ENCODE results near the gene SUSD3.

SUSD3 gene

DNA sequence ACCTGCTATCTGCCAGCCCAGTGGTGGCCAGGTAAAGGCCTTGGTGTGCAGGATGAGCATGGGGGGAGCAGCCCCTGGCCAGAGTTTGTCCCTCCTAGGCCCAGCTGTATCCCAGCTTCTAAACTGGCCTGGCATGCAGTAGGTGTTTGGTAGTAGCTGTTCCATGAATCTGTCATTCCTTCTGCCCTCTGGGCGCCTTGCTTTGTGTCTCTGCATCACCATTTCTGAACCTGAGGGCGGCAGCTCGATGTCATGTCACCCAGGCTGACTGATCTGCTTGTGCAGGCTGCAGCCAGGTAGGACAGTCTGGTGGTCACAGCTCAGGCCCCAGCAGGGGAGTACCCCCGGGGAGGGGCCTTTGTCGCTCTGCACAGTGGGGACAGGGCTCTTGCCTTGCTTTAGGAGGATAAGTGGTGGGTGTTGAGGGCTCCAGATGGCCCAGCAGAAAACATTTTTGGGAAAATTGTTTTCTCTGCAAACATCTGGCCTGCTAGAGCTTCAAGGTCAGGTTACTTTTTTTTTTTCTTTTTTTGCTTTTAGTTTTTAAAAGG lies 4.6 kb upstream of the SUSD3 start:
- no peak for DNase-seq

GRCh38 chr9:93054758-93055704 lies 3.5 kb upstream of the SUSD3 start:
- DNase-seq = peak; percentile 15 to 42

DNA sequence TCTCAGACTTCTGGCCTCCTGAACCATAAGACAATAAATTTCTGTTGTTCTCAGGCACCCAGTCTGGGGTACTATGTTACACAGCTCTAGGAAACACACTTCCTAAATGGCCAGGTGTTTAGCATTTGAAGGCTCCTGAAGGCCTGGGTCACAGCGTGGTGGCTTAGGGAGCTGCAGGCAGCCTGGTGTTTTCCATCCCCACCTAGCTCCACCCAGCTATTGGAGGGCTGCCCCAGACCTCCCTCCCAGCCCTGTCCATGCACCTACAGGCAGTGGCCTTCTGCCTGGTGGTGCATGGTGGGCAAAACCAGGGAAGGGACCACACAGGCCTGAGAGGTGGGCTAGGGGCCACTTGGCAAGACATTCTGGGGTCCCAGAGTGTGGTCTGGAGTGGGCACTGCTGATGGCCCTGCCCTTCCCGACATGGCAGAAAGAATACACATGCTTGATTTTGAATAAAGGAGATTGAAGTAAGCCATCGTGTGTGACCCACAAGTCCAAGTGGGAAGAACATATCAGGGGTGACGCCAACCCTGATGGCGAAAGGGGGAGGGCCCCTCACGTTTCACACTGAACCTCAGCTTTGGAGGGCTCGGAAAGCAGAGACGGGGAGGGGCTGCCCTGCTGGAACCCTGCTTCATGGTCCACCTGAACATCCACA lies 1.3 kb upstream of the SUSD3 start:
- DNase-seq = no peak

DNA sequence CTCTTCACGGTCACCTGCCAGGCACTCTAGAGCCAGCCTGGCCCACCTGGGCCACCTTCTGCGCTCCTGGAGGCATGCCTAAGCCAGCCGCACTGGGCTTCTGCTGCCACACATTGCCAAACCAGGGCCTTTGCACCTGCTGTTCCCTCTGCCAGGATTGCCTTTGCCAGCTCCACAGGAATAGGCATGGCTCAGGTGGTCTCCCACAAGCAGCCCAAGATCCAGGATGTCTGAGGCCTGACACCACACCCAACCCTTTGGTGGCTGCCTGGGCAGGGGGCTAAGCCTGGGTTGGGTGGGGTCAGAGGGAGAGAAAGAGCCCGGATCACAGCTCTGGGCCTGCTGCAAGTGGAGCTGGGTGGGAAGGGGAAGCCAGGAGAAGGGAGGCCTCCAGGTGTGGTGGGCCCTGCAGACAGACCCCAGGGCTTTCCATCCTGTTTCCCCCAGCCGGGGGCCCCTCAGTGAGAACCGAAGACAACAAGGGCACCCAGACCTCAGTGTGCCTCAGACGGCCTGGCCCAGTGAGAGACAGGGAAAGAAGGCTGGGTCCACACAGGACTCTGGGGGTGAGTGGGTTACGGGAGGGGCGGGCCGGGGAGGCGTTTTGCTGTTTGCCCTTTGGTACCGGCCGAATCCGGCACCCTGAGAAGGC lies 672 bp upstream of the SUSD3 start:
- no peak for DNase-seq

- DNase-seq = peak; percentile 17 to 29
Measured at GRCh38 chr9:93059011-93059714, 662 bp downstream of the SUSD3 start.

DNA sequence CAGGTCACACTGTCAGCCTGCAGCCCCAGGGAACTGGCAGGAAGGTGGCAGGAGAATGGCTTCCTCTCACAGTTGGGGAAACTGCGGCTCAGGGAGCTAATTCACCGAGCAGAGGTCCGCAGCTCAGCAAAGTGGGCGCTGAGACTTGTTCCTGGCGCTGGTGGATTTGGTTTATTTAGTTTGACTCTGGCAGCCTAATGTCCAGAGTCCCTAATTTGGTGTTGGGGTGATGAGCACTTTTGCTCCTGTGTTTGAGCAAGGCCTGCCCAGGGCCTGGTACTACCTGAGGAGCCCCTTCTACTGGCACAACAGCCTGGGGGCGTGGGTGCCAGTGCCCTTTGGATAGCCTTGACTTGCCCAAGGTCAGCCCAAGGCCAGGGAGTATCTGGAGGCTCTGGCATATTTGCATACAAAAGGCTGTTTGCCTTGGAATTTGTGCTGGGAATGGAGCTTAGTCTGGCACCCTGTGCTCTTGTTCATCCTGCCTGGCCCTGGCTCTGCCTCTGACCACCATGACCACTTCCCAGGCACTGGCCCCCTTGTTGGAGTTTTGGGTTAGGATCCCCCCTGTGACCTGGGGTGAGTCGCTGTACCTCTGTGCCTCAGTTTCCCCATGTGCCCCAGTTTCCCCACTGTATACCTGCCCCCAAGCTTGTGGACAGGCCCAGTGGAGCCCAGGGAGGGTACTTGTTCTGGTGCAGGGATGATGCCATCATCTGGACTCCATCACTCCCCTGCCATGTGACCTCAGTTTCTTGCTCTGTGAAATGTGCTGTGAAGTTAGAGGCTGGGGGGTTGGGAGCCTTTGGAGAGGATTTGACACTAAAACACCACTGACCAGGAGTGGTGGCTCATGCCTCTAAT lies 1.4 kb downstream of the SUSD3 start:
- no peak for DNase-seq

- no peak for DNase-seq
Measured at GRCh38 chr9:93060746-93061259, 2.3 kb downstream of the SUSD3 start.

DNA sequence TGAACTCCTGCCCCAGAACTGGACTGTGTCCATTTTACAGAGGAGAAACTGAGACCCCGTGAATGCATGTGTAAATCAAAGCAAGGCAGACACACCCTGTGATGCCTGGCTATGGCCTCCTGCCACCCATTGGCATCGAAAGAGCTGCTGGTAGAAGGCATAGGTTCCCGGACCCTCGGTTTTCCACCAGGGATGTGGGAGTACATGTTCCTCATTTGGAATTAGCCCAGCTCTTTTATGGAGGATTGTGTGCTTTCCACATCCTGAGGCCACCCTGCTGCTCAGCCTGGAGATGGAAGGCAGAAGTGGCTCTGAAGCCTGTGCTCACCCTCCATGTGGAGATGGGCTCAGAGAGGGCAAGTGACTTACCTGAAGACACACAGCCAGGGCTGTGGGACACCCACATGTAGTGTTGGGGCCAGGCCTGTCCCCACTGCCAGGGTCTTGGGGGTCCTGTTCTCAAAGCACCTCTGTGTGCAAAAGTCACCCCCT lies 2.8 kb downstream of the SUSD3 start:
- DNase-seq = no peak

DNA sequence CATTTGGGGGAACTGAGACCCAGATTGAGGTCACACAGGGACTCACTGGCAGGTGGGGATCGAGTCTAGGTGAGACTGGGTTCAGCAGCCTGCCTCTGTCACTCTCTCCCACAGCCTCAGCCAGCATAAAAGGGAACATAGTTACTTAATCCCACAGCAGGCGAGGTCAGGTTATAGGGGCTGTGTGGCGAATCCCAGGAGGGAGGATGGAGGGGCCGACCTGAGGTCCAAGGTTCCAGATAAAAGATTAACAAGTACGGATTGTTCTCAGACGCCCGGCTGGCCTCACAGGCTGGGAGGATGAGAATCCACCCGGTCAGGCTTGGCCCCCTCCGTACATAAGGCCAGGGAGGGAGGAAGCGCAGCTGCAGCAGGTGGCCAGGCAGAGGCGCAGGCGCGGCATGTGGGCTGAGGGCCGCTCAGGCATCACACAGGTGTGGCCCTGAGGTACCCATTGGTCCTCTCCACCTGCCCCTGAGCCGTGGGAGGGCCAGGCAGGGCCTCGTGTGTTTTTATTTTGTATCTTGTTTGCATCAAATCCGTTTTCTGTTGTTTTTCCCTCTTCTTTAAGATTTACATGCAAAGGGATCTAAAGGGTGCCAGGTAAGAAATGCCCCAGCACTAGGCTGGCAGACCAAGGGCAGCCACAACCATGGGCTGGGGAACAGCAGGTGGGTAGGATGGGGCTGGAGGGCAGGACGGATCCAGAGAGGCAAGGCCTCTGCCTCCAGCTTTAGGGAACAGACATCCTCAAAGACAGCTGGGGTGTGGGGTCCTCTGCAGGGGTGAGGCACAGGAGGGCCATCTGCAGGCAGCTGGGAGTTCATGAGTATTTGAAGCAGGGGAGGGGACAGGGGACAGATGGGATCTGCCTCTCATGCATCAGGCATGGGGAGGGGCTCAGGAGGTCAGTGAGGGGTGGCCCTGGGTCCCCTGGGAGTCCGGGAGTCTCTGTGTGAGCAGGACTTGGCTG lies 3.6 kb downstream of the SUSD3 start:
- no peak for DNase-seq

GRCh38 chr9:93064392-93065134 lies 6.1 kb downstream of the SUSD3 start:
- DNase-seq = peak; percentile 46 to 69

- peak; percentile 53 to 61 for DNase-seq
Measured at GRCh38 chr9:93065135-93065720, 6.7 kb downstream of the SUSD3 start.

GRCh38 chr9:93066978-93067603 lies 8.6 kb downstream of the SUSD3 start:
- no peak for DNase-seq

DNA sequence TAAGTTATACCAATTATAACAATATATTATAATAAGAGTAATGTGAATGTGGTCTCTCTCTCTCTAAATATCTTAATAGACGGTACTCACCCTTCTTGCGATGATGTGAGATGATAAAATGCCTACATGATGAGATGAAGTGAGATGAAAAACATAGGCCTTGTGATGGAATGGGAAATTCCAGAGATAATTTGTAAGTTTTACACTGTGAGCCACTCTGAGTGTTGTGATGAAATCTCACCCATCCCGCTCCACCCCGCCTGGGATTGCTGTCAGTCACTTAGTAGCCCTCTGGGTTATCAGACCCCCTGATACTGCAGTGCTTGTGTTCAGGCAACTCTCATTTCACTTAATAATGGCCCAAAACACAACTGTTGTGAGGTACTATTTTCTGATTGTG lies 10.5 kb downstream of the SUSD3 start:
- no peak for DNase-seq

DNA sequence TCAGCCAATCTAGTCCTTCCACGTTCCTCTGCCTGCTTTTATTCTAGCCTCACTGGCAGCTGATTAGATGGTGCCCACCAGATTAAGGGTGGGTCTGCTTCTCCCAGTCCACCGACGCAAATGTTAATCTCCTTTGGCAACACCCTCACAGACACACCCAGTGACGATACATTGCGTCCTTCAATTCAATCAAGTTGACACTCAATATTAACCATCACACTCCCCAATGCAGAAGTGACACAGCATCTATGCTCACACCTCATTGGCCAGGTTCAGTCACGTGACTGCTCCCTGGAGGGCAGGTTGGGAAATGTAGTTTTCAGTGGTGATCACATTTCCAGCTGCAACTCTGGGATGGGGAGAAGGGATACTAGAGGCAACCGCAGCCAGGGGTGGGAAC lies 13.0 kb downstream of the SUSD3 start:
- DNase-seq = peak in 1 of 2 experiments; percentile 14

DNA sequence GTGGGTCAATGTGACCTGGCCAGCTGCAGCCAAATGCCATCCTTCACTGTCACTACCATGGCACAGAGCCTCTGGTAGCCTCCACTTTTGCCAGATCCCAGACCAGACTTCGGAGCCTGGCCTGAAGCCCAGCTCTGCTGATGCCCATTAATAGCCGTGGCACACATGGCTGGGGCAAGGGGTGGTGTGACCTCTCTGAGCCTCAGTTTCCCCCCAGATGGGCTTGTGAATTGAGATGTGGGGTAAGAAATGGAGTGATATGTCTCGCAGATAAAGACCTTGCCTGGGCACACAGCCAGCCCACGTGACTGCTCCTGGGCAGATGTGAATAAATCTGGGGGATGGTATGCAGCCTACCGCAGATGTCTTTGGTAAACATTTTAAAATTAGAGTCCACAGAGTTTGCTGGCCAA lies 13.9 kb downstream of the SUSD3 start:
- no peak for DNase-seq

DNA sequence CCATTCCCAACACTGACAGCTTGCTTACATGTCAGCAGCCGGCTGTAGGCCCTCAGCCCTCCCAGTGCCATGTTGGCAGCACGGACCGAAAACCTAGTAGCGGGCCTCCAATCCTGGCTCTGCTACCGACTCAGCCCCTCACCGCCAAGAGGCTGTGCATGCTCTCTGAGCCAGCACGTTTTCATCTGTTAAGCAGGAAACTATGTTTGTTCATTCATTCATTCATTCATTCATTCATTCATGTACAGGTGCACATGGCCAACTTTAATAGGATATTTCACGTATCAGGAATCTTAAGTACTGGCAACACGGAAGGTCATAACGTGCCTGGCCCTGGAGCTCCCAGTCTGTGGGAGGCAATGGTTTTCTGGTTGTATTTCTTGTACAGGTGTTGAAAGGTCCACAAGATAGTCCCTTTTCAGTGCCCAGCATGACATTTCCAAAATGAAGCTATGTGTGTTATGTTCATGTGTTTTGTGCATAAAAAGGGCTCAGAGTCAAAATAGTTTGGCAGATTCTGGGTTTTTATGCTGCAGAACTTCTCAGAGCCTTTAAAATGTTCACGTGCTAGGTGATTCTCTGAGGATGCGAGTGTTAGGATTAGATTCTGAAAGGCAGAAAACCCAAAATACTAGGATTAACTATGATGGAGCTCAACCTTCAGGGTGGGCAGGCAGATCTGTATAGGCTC lies 17.7 kb downstream of the SUSD3 start:
- DNase-seq = no peak

DNA sequence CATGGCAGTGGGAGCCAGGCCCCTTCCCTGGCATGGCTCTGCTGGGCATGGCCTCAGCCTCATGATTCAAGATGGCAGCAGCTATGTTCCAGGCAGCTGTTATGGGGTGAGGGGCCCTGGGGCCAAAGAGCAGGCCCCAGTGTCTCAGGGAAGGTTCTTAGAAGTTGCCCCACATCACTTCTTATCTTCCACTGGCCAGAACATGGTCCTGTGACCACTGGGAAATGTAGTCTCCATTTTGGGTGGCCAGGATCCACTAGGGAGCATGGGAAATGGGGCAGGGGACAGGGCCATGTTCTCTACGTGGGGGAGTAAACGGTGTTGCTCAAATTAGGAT lies 18.3 kb downstream of the SUSD3 start:
- no peak for DNase-seq

DNA sequence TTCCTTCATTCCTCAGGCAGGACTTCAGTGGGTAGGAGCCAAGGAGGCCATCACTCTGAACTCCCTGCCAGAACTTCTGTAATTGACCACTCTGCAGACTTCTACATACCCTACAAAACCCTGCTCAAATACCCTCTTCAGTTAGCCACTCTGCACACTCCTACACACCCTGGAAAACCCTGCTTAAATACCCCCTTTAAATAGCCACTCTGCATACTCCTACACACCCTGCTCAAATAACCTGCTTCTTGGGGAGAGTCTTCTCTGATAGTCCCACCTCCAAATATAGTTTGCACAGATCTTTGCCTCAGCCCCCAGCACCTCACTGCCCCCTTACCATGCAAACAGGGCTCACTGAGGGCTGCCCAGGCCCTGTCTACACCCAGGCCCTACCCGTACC lies 18.9 kb downstream of the SUSD3 start:
- no peak for DNase-seq
